B cell (primary cell): Measurements from ENCODE around the gene RNASE13. TPM values are rescaled to one million over a fixed set of nuclear protein-coding genes. Genes with fewer than 3 reads are reported as not detected.
"Not testable (repeated sequence)": the region's sequence is repeated elsewhere in the genome, so short reads cannot be mapped to it uniquely, and the experiment has no call there.

Experiments
- ATAC-seq: fragments of 200-7000 bp; cut with Tn5 transposase; one replicate; pipeline ENCODE4 v1.10.0; 2021; ENCODE audit warnings: low read depth, mild to moderate bottlenecking, moderate number of reproducible peaks, moderate library complexity
- CTCF ChIA-PET: fragments of 350-600 bp; sonication (Branson Sonifier 250); formaldehyde crosslinking; loops from one replicate; lab custom pipeline; 2021; ENCODE audit warnings: antibody characterized with exemption, inconsistent platforms; lab: Charles Lee
- POLR2A ChIA-PET: fragments of 350-600 bp; sonication (Branson Sonifier 250); formaldehyde crosslinking; loops from one replicate; lab custom pipeline; 2021; ENCODE audit warnings: antibody characterized with exemption; lab: Charles Lee
- DNase-seq: peaks from one replicate; pipeline ENCODE4 v3.0.0; 2013
- H2AFZ ChIP-seq: 2 replicates; pipeline ENCODE4 v1.6.1; 2012; ENCODE audit warnings: mild to moderate bottlenecking, low read depth, low read length; ENCODE audit not compliant: insufficient read depth, poor library complexity, severe bottlenecking
- H3K27ac ChIP-seq, 2 donors: 1 replicate in 1 of 2; 2 replicates in 1 of 2; pipeline ENCODE4 v1.5.1; 2012 to 2013; ENCODE audit warnings: low read length in 2 of 2, mild to moderate bottlenecking in 2 of 2, moderate library complexity in 1 of 2
- H3K27me3 ChIP-seq, 4 experiments: fragments of 200-600 bp in 1 of 4; sonication (generic) in 1 of 4; replicated peaks in 1 of 4; 1 replicate in 2 of 4; 2 replicates in 2 of 4; pipeline versions ENCODE4 v1.6.1 to v1.7.0; 2013 to 2016; ENCODE audit warnings: low read length in 3 of 4, mild to moderate bottlenecking in 2 of 4, mixed read lengths in 1 of 4, moderate library complexity in 1 of 4; ENCODE audit not compliant: insufficient read depth in 4 of 4, control insufficient read depth in 3 of 4; ENCODE audit errors: control extremely low read depth in 1 of 4
- H3K36me3 ChIP-seq, 2 experiments: replicated peaks in 1 of 2; 1 replicate in 1 of 2; 2 replicates in 1 of 2; pipeline versions ENCODE4 v1.6.1 to v1.7.1; 2013; ENCODE audit warnings: low read length in 1 of 2; ENCODE audit not compliant: insufficient read depth in 2 of 2, control insufficient read depth in 1 of 2; ENCODE audit errors: control extremely low read depth in 1 of 2, extremely low read depth in 1 of 2
- H3K4me1 ChIP-seq, 2 donors: fragments of 200-600 bp in 1 of 2; sonication (generic) in 1 of 2; 1 replicate in 1 of 2; 2 replicates in 1 of 2; pipeline versions ENCODE4 v1.5.1 to v1.6.1; 2013 to 2017; ENCODE audit warnings: low read length in 2 of 2; ENCODE audit not compliant: control insufficient read depth in 2 of 2, insufficient read depth in 2 of 2
- H3K4me2 ChIP-seq: replicated peaks from 2 replicates; pipeline ENCODE3; 2012; ENCODE audit warnings: mild to moderate bottlenecking, low read depth, low read length; ENCODE audit not compliant: poor library complexity, severe bottlenecking
- H3K4me3 ChIP-seq, 5 experiments: fragments of 200-600 bp in 1 of 5; sonication (generic) in 1 of 5; 1 replicate in 3 of 5; 2 replicates in 2 of 5; pipeline versions ENCODE4 v1.5.1 to v1.7.0; 2011 to 2016; ENCODE audit warnings: low read length in 4 of 5, mild to moderate bottlenecking in 4 of 5, low read depth in 2 of 5, control low read depth in 1 of 5, moderate library complexity in 1 of 5; ENCODE audit not compliant: insufficient read depth in 1 of 5; ENCODE audit errors: control extremely low read depth in 1 of 5, extremely low read depth in 1 of 5
- H3K79me2 ChIP-seq: fragments of 200-600 bp; sonication (generic); one replicate; pipeline ENCODE4 v1.6.0; 2016; ENCODE audit warnings: low read length; ENCODE audit not compliant: control insufficient read depth, insufficient read depth
- H3K9ac ChIP-seq: fragments of 200-600 bp; sonication (generic); 2 replicates; pipeline ENCODE4 v1.6.1; 2017; ENCODE audit warnings: mild to moderate bottlenecking, low read length, moderate library complexity
- H3K9me3 ChIP-seq, 3 donors: one replicate each; pipeline versions ENCODE4 v1.6.1 to v1.7.1; 2013; ENCODE audit warnings: low read length in 2 of 3; ENCODE audit not compliant: control insufficient read depth in 2 of 3, insufficient read depth in 1 of 3; ENCODE audit errors: control extremely low read depth in 1 of 3
- H4K20me1 ChIP-seq: 2 replicates; pipeline ENCODE4 v1.6.0; 2012; ENCODE audit warnings: mild to moderate bottlenecking, low read length; ENCODE audit not compliant: insufficient read depth, control insufficient read depth, poor library complexity, severe bottlenecking
- H3K27ac Mint-ChIP-seq: one replicate; pipeline ENCODE4 v1.8.0; 2021; ENCODE audit warnings: mixed read lengths
- H3K27me3 Mint-ChIP-seq: one replicate; pipeline ENCODE4 v1.8.0; 2021; ENCODE audit warnings: mixed read lengths
- H3K4me1 Mint-ChIP-seq: one replicate; pipeline ENCODE4 v1.8.0; 2021; ENCODE audit warnings: mixed read lengths
- H3K4me3 Mint-ChIP-seq: one replicate; pipeline ENCODE4 v1.8.0; 2021; ENCODE audit warnings: mixed read lengths
- H3K9me3 Mint-ChIP-seq: one replicate; pipeline ENCODE4 v1.8.0; 2022; ENCODE audit warnings: mixed read lengths; ENCODE audit not compliant: insufficient read depth
- EZH2 ChIP-seq: IDR thresholded peaks from 2 replicates; pipeline ENCODE4 v1.6.1; 2012; ENCODE audit warnings: borderline replicate concordance, low read depth, mild to moderate bottlenecking, moderate library complexity, low read length; ENCODE audit not compliant: insufficient read depth, poor library complexity, severe bottlenecking
- WGBS: methylation state at CpG from one replicate; pipeline ENCODE4 v1.1.5; 2013; ENCODE audit warnings: missing lambda C conversion rate; ENCODE audit not compliant: insufficient coverage; 5-methylcytosine and 5-hydroxymethylcytosine counted together
- intact Hi-C: fragments of 100-400 bp; cut with micrococcal nuclease; formaldehyde crosslinking; loops from one replicate; pipeline ENCODE4 v1.10.0; 2022
- polyA plus RNA-seq: library from polyadenylated mRNA; depleted of rRNA; stranded (reverse); fragments of >200 nt; gene quantifications from 2 replicates; pipeline ENCODE4 v1.2.3, GENCODE V29; 2012
- total RNA-seq, 2 donors: library from RNA; stranded (reverse); fragments of 120-200 nt in 1 of 2; gene quantifications; 1 replicate in 1 of 2; 2 replicates in 1 of 2; pipeline versions ENCODE4 v1.2.3 to v1.2.4, GENCODE V29; 2013 to 2022

The RNASE13 gene
- total and polyA plus RNA-seq, 2 donors (not counting 1 experiment from before 2014, with no cell fraction given), result not detected

GRCh38 chr14:21041676-21042433 is 7.2 kb upstream of the RNASE13 start, which contains the start of gene RNASE7:
TSS of gene RNASE7 (plus strand) at chr14:21042362. CDS start at chr14:21042993, 631 bp downstream.
- ATAC-seq (no peak), DNase-seq (no peak)
- Histone ChIP-seq H4K20me1 (no peaks in the 10 kb centered on the region), H3K36me3 (no peaks in the 10 kb centered on the region), H3K27me3 (no peaks in the 10 kb centered on the region), H3K4me1 (no peaks in the 10 kb centered on the region), H3K4me2 (no peak within 1 kb of the TSS), H3K4me3 (no peak within 1 kb of the TSS), H3K9me3 (no peaks in the 10 kb centered on the region), H3K9ac (no peak within 1 kb of the TSS), H3K79me2 (no peaks in the 10 kb centered on the region), H3K27ac (no peak within 1 kb of the TSS), H2AFZ (no peak within 1 kb of the TSS)
- Mint-ChIP-seq H3K4me3 (no peak within 1 kb of the TSS), H3K27me3 (peaks cover 54% of the 10 kb centered on the region), H3K4me1 (no peaks in the 10 kb centered on the region), H3K9me3 (no peaks in the 10 kb centered on the region), H3K27ac (no peak within 1 kb of the TSS)
- CTCF ChIA-PET, result interaction anchor here (1.5 to 7.2 kb wide), 5 partner anchors 9 to 81 kb away, joined by 5 to 305 read pairs (median 9); partner anchors contain the start of gene NDRG2
- 79% methylated on average over 9 of the region's 11 CpGs for WGBS
- TF ChIP-seq EZH2, result no peak
- POLR2A ChIA-PET, result no interaction called here
- intact Hi-C loops, result no loop called here

GRCh38 chr14:21040941-21041340 is 6.3 kb upstream of the RNASE13 start:
- H3K4me3 ChIP-seq, H3K36me3 ChIP-seq, ATAC-seq, H3K4me1 Mint-ChIP-seq, H3K4me1 ChIP-seq, H3K4me2 ChIP-seq, H4K20me1 ChIP-seq, H2AFZ ChIP-seq, POLR2A ChIA-PET, H3K4me3 Mint-ChIP-seq, H3K9ac ChIP-seq, H3K27ac Mint-ChIP-seq, H3K27me3 ChIP-seq, H3K9me3 ChIP-seq, H3K79me2 ChIP-seq, H3K9me3 Mint-ChIP-seq, H3K27ac ChIP-seq, DNase-seq: not testable (repeated sequence)
- intact Hi-C loops, result loop anchor here (1.0 kb wide), 1 partner anchor 27 kb away; no protein-coding TSS in a partner anchor
- CTCF ChIA-PET, result interaction anchor here (1.0 to 7.2 kb wide), 10 partner anchors 9 to 80 kb away, joined by 3 to 305 read pairs (median 9); partner anchors contain the start of gene NDRG2
- H3K27me3 Mint-ChIP-seq, result peaks cover 53% of the 10 kb centered on the region
- WGBS, result 93% methylated on average over 3 of the region's 3 CpGs
